Measurements from ENCODE around the gene E2F4. TPM values are rescaled to one million over a fixed set of nuclear protein-coding genes. Genes with fewer than 3 reads are reported as not detected.

E2F4 gene
- total RNA-seq, 1 experiment from 2014 or later = 74.5 TPM

DNA sequence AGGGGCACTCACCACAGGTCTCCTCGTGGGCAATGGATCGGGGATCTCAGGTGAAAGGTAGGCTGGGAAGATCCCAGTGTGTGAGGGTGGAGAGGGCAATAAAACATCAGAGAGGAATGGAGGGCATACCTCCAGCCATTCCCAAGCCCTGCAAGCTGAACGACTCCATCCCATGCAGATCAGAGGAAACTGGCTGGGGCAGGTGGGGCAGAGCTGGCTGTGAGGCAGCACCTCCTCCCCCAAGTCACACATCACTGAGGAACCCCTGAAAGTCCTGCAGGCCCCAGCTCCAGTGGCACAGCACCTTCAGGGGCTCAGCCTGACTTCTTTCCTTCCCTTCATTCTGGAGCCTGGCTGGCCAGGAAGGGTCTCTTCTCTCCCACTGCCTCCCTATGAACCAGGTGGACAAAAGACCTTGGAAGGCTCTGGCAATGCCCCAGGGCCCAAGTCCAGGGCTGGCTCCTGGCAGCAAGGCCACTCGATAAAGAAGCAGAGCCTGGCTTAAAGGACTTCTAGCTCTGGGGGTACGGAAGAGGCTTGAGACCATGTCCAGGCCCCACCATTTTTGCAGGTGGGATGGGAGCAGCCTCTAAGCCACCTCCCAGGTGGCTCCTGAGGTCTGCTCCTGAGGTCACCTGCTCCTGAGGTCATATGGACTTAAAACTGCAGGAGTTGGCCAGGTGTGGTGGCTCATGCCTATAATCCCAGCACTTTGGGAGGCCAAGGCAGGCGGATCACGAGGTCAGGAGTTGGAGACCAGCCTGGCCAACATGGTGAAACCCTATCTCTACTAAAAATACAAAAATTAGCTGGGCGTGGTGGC, 21.5 kb downstream of the E2F4 start:
- DNase-seq (ENCODE audit: low read depth, low spot score) (no peak), ATAC-seq (no peak)
- POLR2A ChIA-PET = no interaction called here
- no peak overlapping the region for H3K27ac ChIP-seq (ENCODE audit: low read length)
- in situ Hi-C loops (cut with HindIII; ENCODE audit: low pct_unique_long_range_greater_than_20kb, low sequenced_read_pairs) (no loop called here), intact Hi-C loops (cut with micrococcal nuclease; ENCODE audit: unreplicated experiment) (no loop called here)
- no peak overlapping the region for H3K4me3 ChIP-seq (ENCODE audit: low read depth in 2 of 2, low read length in 2 of 2)
- no peaks in the 10 kb centered on the region for H3K27me3 ChIP-seq (ENCODE audit: control insufficient read depth, insufficient read depth, low read length)
- TF ChIP-seq, protein P1, sequence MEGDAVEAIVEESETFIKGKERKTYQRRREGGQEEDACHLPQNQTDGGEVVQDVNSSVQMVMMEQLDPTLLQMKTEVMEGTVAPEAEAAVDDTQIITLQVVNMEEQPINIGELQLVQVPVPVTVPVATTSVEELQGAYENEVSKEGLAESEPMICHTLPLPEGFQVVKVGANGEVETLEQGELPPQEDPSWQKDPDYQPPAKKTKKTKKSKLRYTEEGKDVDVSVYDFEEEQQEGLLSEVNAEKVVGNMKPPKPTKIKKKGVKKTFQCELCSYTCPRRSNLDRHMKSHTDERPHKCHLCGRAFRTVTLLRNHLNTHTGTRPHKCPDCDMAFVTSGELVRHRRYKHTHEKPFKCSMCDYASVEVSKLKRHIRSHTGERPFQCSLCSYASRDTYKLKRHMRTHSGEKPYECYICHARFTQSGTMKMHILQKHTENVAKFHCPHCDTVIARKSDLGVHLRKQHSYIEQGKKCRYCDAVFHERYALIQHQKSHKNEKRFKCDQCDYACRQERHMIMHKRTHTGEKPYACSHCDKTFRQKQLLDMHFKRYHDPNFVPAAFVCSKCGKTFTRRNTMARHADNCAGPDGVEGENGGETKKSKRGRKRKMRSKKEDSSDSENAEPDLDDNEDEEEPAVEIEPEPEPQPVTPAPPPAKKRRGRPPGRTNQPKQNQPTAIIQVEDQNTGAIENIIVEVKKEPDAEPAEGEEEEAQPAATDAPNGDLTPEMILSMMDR (IDR thresholded peaks at IDR 0.05) = no peak
- TF ChIP-seq SIN3A (IDR thresholded peaks at IDR 0.05; ENCODE audit: borderline replicate concordance, insufficient read depth, low read depth, low read length) = no peak
- TF ChIP-seq POLR2AphosphoS5 (IDR thresholded peaks at IDR 0.05; ENCODE audit: low read depth, low read length) = no peak
- TF ChIP-seq, protein P2, sequence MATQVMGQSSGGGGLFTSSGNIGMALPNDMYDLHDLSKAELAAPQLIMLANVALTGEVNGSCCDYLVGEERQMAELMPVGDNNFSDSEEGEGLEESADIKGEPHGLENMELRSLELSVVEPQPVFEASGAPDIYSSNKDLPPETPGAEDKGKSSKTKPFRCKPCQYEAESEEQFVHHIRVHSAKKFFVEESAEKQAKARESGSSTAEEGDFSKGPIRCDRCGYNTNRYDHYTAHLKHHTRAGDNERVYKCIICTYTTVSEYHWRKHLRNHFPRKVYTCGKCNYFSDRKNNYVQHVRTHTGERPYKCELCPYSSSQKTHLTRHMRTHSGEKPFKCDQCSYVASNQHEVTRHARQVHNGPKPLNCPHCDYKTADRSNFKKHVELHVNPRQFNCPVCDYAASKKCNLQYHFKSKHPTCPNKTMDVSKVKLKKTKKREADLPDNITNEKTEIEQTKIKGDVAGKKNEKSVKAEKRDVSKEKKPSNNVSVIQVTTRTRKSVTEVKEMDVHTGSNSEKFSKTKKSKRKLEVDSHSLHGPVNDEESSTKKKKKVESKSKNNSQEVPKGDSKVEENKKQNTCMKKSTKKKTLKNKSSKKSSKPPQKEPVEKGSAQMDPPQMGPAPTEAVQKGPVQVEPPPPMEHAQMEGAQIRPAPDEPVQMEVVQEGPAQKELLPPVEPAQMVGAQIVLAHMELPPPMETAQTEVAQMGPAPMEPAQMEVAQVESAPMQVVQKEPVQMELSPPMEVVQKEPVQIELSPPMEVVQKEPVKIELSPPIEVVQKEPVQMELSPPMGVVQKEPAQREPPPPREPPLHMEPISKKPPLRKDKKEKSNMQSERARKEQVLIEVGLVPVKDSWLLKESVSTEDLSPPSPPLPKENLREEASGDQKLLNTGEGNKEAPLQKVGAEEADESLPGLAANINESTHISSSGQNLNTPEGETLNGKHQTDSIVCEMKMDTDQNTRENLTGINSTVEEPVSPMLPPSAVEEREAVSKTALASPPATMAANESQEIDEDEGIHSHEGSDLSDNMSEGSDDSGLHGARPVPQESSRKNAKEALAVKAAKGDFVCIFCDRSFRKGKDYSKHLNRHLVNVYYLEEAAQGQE (IDR thresholded peaks at IDR 0.05; ENCODE audit: insufficient read depth in 1 of 2, low read depth in 2 of 2, low read length in 1 of 2) = no peak
- TF ChIP-seq TCF7L2 (IDR thresholded peaks at IDR 0.05; ENCODE audit: low read depth, low read length) = no peak
- no peaks in the 10 kb centered on the region for H3K9me3 ChIP-seq (ENCODE audit: control insufficient read depth, insufficient read depth, low read depth, low read length)
- CTCF ChIA-PET = interaction anchor here (0.6 kb wide), 1 partner anchor 80 kb away, joined by 4 read pairs; no protein-coding TSS in a partner anchor
- no peaks in the 10 kb centered on the region for H3K36me3 ChIP-seq (ENCODE audit: control insufficient read depth, insufficient read depth, low read length)
- no TSS peak for BruUV-seq (replicated peaks)
- H3K4me1 ChIP-seq (ENCODE audit: control insufficient read depth, insufficient read depth, low read length) = no peaks in the 10 kb centered on the region

DNA sequence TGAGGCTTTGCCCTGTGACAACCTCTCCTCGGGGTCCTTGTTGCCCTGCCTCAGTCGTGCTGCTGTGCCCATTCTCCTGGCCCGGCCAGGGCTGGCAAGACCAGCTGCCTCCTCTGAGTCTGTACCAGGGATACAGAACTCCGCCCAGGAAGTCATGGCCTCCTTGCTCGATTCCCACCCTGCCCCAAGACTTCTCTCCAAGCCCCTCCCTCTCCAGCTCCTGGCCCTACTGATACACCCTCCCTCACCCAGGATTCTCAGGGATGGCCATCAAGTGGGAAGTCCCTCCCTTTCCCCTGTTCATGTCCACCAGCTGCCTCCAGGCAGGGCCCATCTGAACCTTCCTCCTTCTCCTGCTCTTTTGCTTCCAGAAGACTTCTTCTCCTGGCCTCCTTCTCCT, 23.8 kb downstream of the E2F4 start:
- Histone ChIP-seq H3K9me3 (ENCODE audit: control insufficient read depth, insufficient read depth, low read depth, low read length) (no peaks in the 10 kb centered on the region), H3K4me1 (ENCODE audit: control insufficient read depth, insufficient read depth, low read length) (no peaks in the 10 kb centered on the region), H3K4me3 (ENCODE audit: low read depth in 2 of 2, low read length in 2 of 2) (no peak overlapping the region), H3K36me3 (ENCODE audit: control insufficient read depth, insufficient read depth, low read length) (no peaks in the 10 kb centered on the region), H3K27me3 (ENCODE audit: control insufficient read depth, insufficient read depth, low read length) (no peaks in the 10 kb centered on the region), H3K27ac (ENCODE audit: low read length) (no peak overlapping the region)
- no TSS peak for BruUV-seq (replicated peaks)
- intact Hi-C loops (cut with micrococcal nuclease; ENCODE audit: unreplicated experiment) = no loop called here
- ATAC-seq (peak; percentile 20; the same call in 1 of the 2 replicates), DNase-seq (ENCODE audit: low read depth, low spot score) (no peak)
- in situ Hi-C loops (cut with HindIII; ENCODE audit: low pct_unique_long_range_greater_than_20kb, low sequenced_read_pairs) = no loop called here
- CTCF ChIA-PET = no interaction called here
- POLR2A ChIA-PET = no interaction called here
- TF ChIP-seq, protein P2 (IDR thresholded peaks at IDR 0.05; ENCODE audit: insufficient read depth in 1 of 2, low read depth in 2 of 2, low read length in 1 of 2) = no peak
- TF ChIP-seq TCF7L2 (IDR thresholded peaks at IDR 0.05; ENCODE audit: low read depth, low read length) (no peak), POLR2AphosphoS5 (IDR thresholded peaks at IDR 0.05; ENCODE audit: low read depth, low read length) (no peak), SIN3A (IDR thresholded peaks at IDR 0.05; ENCODE audit: borderline replicate concordance, insufficient read depth, low read depth, low read length) (no peak)
- TF ChIP-seq, protein P1 (IDR thresholded peaks at IDR 0.05) = no peak

Data from Panc1 (cell line).